GM23338 (cell line): ENCODE measurements around the gene GRIA4. TPM values are rescaled to one million over a fixed set of nuclear protein-coding genes. Genes with fewer than 3 reads are reported as not detected.

ENCODE experiments used
- ATAC-seq: fragments of 200-7000 bp; cut with Tn5 transposase; 3 replicates; pipeline ENCODE4 v1.9.1; 2020
- DNase-seq: peaks from one replicate; pipeline ENCODE4 v3.0.0-alpha.2; 2015; ENCODE audit warnings: low spot score
- H2AFZ ChIP-seq: fragments of 200-600 bp; sonication (generic); 2 replicates; pipeline ENCODE4 v1.8.0; 2016; ENCODE audit warnings: antibody characterized with exemption, mild to moderate bottlenecking, moderate library complexity
- H3F3A ChIP-seq: fragments of 200-600 bp; sonication (generic); replicated peaks from 2 replicates; pipeline ENCODE4 v1.8.0; 2017; ENCODE audit warnings: antibody characterized with exemption, mixed run types, low read depth
- H3K27ac ChIP-seq: fragments of 200-600 bp; sonication (generic); 2 replicates; pipeline ENCODE4 v1.6.1; 2016; ENCODE audit warnings: low read depth
- H3K27me3 ChIP-seq: fragments of 200-600 bp; sonication (generic); 2 replicates; pipeline ENCODE4 v1.8.0; 2016; ENCODE audit warnings: mild to moderate bottlenecking, mixed run types, moderate library complexity; ENCODE audit not compliant: insufficient read depth
- H3K36me3 ChIP-seq: fragments of 200-600 bp; sonication (generic); 2 replicates; pipeline ENCODE4 v1.8.0; 2016; ENCODE audit warnings: mild to moderate bottlenecking; ENCODE audit not compliant: insufficient read depth
- H3K4me1 ChIP-seq: fragments of 200-600 bp; sonication (generic); 2 replicates; pipeline ENCODE4 v1.8.0; 2016; ENCODE audit warnings: mild to moderate bottlenecking, moderate library complexity; ENCODE audit not compliant: insufficient read depth
- H3K4me2 ChIP-seq: fragments of 200-600 bp; sonication (generic); 2 replicates; pipeline ENCODE4 v1.7.1; 2017; ENCODE audit warnings: mixed run types
- H3K4me3 ChIP-seq: fragments of 200-600 bp; sonication (generic); 2 replicates; pipeline ENCODE4 v1.6.1; 2016; ENCODE audit warnings: mixed run types
- H3K79me2 ChIP-seq: fragments of 200-600 bp; sonication (generic); replicated peaks from 2 replicates; pipeline ENCODE4 v1.8.0; 2017; ENCODE audit warnings: mild to moderate bottlenecking; ENCODE audit not compliant: insufficient read depth
- H3K9me2 ChIP-seq: fragments of 200-600 bp; sonication (generic); 2 replicates; pipeline ENCODE4 v1.8.0; 2017; ENCODE audit not compliant: insufficient read depth
- H4K20me1 ChIP-seq: fragments of 200-600 bp; sonication (generic); replicated peaks from 2 replicates; pipeline ENCODE4 v1.8.0; 2017; ENCODE audit warnings: mild to moderate bottlenecking; ENCODE audit not compliant: insufficient read depth
- H3K27ac Mint-ChIP-seq: 2 replicates; pipeline ENCODE4 v1.8.0; 2020; ENCODE audit warnings: inconsistent platforms, mild to moderate bottlenecking, moderate library complexity, mixed read lengths
- H3K27me3 Mint-ChIP-seq: 3 replicates; pipeline ENCODE4 v1.8.0; 2022; ENCODE audit warnings: low read depth, mild to moderate bottlenecking, moderate library complexity, mixed read lengths, inconsistent platforms; ENCODE audit not compliant: insufficient read depth, poor library complexity
- H3K36me3 Mint-ChIP-seq: 3 replicates; pipeline ENCODE4 v1.8.0; 2021; ENCODE audit warnings: low read depth, mild to moderate bottlenecking, inconsistent platforms, moderate library complexity, mixed read lengths
- H3K4me1 Mint-ChIP-seq: 3 replicates; pipeline ENCODE4 v1.8.0; 2020; ENCODE audit warnings: mild to moderate bottlenecking, inconsistent platforms, mixed read lengths
- H3K4me3 Mint-ChIP-seq: 3 replicates; pipeline ENCODE4 v1.8.0; 2021; ENCODE audit warnings: moderate library complexity, mild to moderate bottlenecking, inconsistent platforms, mixed read lengths
- H3K9me3 Mint-ChIP-seq: 3 replicates; pipeline ENCODE4 v1.8.0; 2020; ENCODE audit warnings: moderate library complexity, mild to moderate bottlenecking, inconsistent platforms, mixed read lengths
- CREB1 ChIP-seq: fragments of 250-450 bp; sonication (Bioruptor Pico); IDR thresholded peaks from 2 replicates; pipeline ENCODE4 v1.5.0; 2020; ENCODE audit warnings: low read depth, mild to moderate bottlenecking, moderate library complexity
- CTCF ChIP-seq, 2 experiments: fragments of 200-600 bp in 1 of 2; sonication (generic) in 1 of 2; conservative IDR thresholded peaks; 2 replicates each; pipeline versions ENCODE4 v1.5.1 to v1.6.1; 2016 to 2017; ENCODE audit warnings: antibody characterized with exemption in 2 of 2, low read depth in 2 of 2, mild to moderate bottlenecking in 2 of 2, moderate library complexity in 1 of 2
- JUNB ChIP-seq: IDR thresholded peaks from one replicate; pipeline ENCODE4 v1.6.1; 2016; ENCODE audit warnings: antibody characterized with exemption; ENCODE audit not compliant: unreplicated experiment
- REST ChIP-seq: IDR thresholded peaks from one replicate; pipeline ENCODE4 v1.6.1; 2018; ENCODE audit warnings: antibody characterized with exemption; ENCODE audit not compliant: unreplicated experiment
- ZNF114 ChIP-seq: fragments of 250-450 bp; sonication (Bioruptor Pico); IDR thresholded peaks from 2 replicates; pipeline ENCODE4 v1.5.0; 2020; ENCODE audit warnings: mild to moderate bottlenecking, moderate library complexity
- ZNF331 ChIP-seq: fragments of 250-450 bp; sonication (Bioruptor Pico); IDR thresholded peaks from 2 replicates; pipeline ENCODE4 v1.5.0; 2020; ENCODE audit warnings: low read depth, mild to moderate bottlenecking, moderate library complexity
- ZNF462 ChIP-seq: fragments of 250-450 bp; sonication (Bioruptor Pico); IDR thresholded peaks from 2 replicates; pipeline ENCODE4 v1.5.0; 2020; ENCODE audit warnings: mild to moderate bottlenecking, moderate library complexity
- polyA plus RNA-seq: library from polyadenylated mRNA; unstranded; fragments of >200 nt; fragmentation: Nextera tagmentation; extraction: Ambion mirVana; gene quantifications from 2 replicates; pipeline ENCODE4 v1.2.1, GENCODE V29; 2016
- total RNA-seq: library from RNA; depleted of rRNA; stranded (reverse); fragments of >200 nt; shearing (Covaris generic); gene quantifications from 2 replicates; pipeline ENCODE4 v1.2.3, GENCODE V29; 2014

GRIA4 gene
- total and polyA plus RNA-seq, 2 experiments from 2014 or later, result 17.8 to 71.1 TPM

GRCh38 chr11:105827906-105828305 lies 218.0 kb downstream of the GRIA4 start (continued):
- no peak for TF ChIP-seq ZNF462 (CRISPR knock-in tag)

GRCh38 chr11:105829084-105829483 lies 219.2 kb downstream of the GRIA4 start:
- ATAC-seq, result no peak
- Mint-ChIP-seq H3K27me3 (no peaks in the 10 kb centered on the region), H3K4me3 (no peak overlapping the region), H3K4me1 (peaks cover 4% of the 10 kb centered on the region), H3K36me3 (no peaks in the 10 kb centered on the region), H3K27ac (no peak overlapping the region), H3K9me3 (no peaks in the 10 kb centered on the region)
- Histone ChIP-seq H3F3A (no peaks in the 10 kb centered on the region), H3K4me3 (no peak overlapping the region), H3K4me2 (no peak overlapping the region), H3K4me1 (no peaks in the 10 kb centered on the region), H3K9me2 (no peaks in the 10 kb centered on the region; the same call in 1 of the 2 replicates), H4K20me1 (0 out of 2 replicates have a peak, but pooled peaks cover 4% of the 10 kb centered on the region), H3K27ac (no peak overlapping the region), H3K36me3 (no peaks in the 10 kb centered on the region), H2AFZ (no peak overlapping the region), H3K79me2 (no peaks in the 10 kb centered on the region), H3K27me3 (no peaks in the 10 kb centered on the region)
- no peak for DNase-seq
- no peak for TF ChIP-seq JUNB
- no peak for TF ChIP-seq ZNF114
- no peak for TF ChIP-seq CTCF (conservative IDR thresholded peaks at IDR 0.05; ENCODE audit: low read depth in 2 of 2)
- TF ChIP-seq CREB1, result no peak
- no peak for TF ChIP-seq REST
- no peak for TF ChIP-seq ZNF331 (CRISPR knock-in tag)
